Measurements from ENCODE around the gene TBC1D17.
A peak's percentile ranks its signal among the peaks of the same experiment; 100 is the strongest.

Gene TBC1D17

DNA sequence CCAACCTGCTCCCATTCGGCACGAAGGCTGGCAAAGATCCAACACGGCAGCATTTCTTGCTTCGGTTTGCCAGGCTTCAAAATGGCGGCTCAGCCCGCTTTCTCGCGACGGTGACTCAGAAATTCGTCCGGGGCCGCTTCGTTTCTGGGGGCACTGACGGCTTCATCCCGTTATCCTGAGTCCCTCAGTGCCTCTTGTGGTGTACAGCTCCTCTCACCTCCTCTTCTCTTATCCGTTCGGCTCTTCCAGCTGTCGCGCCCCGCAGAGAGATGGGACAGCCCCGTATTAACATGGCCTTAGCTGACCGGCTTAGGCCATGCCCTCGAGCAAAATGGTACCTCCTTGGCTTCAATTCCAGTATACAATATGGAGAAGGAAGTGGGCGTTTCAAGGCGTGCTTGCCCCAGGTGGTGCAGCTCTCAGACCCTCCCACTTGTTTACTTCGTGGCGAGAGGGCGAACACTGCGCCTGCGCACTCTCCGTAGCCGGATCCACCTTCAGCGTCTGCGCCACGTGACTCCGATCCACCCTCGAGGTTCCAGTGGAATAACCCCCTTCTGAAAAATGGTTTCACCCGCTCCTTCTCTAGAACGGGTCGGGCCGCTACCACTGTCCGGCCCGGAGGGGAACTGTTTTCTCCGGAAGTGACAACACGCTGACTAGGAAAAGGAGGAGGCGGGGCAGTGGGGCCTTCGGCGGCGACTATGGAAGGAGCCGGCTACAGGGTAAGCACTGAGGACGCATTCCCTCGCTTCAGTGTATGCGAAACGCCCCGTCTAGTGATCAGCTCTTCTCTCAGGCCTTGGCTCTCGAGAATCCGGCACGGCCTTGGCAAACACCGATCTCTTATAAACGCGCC lies at the start of gene TBC1D17, which contains the start of gene AKT1S1:
Gene TBC1D17, plus strand, starts transcription at position 683 of the 859 bp plus-strand sequence. Its CDS starts 22 bp downstream, at position 705.
Gene AKT1S1, minus strand, starts transcription at position 336 of the 859 bp plus-strand sequence. CDS start 4,060 bp downstream, outside the sequence.
- peak; percentile 98 for DNase-seq

GRCh38 chr19:49829200-49829599 lies 48.3 kb upstream of the TBC1D17 start:
- DNase-seq, result no peak

DNA sequence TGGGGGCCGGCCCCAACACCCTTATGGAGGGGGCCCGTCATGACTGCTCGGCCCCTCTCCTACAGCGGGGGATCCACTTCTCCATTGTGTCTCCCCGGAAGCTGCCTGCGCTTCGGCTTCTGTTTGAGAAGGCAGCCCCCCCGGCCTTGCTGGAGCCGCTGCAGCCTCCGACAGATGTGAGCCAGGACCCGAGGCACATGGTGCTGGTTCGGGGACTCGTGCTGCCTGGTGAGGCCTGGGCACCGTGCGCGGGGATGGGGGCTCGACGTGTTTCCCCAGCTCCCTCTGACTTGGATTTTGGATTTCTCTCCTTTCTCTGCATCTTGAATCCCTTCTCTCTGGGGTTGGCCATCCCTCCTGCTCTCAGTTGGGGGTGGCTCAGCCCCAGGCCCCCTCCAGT lies 47.8 kb upstream of the TBC1D17 start:
- DNase-seq, result no peak

- DNase-seq, result no peak
Observed at GRCh38 chr19:49830766-49831165, 46.7 kb upstream of the TBC1D17 start.

GRCh38 chr19:49831592-49831991 lies 45.9 kb upstream of the TBC1D17 start:
- DNase-seq, result no peak

GRCh38 chr19:49832556-49832955 lies 44.9 kb upstream of the TBC1D17 start:
- DNase-seq, result no peak

DNA sequence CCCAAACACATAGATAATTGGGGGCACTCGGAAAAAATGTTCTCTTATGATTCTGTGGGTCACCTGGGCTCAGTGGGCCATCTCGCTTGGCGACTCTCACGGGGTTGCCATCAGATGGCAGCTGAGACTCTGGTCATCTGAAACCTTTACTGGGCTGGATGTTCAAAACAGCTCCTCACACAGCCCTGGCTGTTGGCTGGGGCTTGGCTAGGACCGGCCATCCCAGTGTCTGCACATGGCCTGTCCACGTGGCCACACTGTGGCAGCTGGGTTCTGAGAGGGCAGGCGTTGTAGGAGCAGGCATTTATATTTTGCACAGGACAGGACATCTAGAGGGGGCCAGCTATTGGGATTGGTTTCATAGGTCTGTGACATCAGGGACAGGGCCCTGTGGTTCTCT lies 43.9 kb upstream of the TBC1D17 start:
- DNase-seq, result no peak

DNA sequence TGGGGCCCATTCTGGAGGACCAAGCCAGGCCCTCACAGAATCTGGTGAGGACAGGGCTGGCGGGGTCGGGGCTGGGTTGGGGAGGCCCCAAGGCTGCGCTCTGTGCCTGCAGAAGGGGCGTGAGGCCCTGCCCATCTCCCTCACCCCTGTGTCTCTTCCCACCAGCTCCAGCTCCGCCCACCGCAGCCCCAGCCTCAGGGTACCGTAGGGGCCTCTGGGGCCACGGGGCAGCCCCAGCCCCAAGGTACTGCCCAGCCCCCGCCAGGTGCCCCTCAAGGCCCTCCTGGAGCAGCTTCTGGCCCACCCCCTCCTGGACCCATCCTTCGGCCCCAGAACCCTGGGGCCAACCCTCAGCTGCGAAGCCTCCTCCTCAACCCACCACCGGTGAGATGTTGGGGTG lies 41.9 kb upstream of the TBC1D17 start:
- no peak for DNase-seq

- DNase-seq, result no peak
Observed at GRCh38 chr19:49836176-49837008, 41.1 kb upstream of the TBC1D17 start.

DNA sequence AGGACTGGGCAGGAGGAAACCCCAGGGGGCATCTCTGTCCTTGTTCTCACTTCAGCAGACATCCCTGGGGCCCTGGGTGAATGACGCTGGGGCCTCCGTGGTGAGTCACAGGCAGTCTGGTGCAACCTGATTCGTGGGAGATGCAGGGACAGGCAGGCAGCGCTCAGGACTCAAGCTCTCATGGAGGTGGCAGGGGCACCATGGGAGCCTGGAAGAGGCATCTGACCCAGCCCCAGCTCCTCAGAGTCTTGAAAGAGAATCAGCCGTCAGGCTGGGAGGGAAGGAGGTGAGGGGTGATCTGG lies 40.5 kb upstream of the TBC1D17 start:
- no peak for DNase-seq

- no peak for DNase-seq
Observed at GRCh38 chr19:49837425-49837824, 40.1 kb upstream of the TBC1D17 start.

DNA sequence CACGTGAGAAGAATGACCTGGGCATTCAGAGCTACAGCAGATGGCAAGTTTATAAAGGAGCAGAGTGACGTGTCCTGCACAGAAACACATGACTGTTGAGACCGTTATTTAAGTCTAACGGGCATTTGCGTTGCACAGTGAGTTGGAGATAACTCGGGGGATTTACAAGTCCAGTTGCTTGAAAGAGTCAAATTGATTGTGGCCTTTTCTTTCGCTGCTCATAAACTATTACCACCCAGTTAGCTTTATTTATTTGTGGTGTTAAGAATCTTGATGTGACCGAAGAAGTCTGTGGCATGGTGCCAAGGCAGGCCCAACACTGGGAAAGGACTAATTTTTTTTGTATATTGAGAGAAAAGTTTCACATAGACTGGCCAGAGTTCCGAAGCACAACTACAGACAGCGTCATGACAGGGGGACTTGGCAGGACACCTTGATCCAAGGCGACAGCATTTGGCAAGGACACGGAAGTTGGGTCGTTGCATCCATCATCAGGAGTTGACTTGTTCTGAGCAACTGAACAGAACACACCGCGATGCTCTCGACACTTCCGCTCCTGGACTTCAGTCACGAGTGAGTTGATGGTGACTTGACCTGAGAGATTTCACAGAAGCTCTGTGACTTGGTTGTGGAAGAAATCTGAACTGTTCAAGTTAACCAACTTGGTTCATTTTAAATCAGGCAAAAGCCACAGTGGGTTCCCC lies 38.5 kb upstream of the TBC1D17 start:
- DNase-seq, result no peak

GRCh38 chr19:49839713-49840112 lies 37.8 kb upstream of the TBC1D17 start:
- no peak for DNase-seq

- no peak for DNase-seq
Observed at GRCh38 chr19:49840321-49840720, 37.2 kb upstream of the TBC1D17 start.

DNA sequence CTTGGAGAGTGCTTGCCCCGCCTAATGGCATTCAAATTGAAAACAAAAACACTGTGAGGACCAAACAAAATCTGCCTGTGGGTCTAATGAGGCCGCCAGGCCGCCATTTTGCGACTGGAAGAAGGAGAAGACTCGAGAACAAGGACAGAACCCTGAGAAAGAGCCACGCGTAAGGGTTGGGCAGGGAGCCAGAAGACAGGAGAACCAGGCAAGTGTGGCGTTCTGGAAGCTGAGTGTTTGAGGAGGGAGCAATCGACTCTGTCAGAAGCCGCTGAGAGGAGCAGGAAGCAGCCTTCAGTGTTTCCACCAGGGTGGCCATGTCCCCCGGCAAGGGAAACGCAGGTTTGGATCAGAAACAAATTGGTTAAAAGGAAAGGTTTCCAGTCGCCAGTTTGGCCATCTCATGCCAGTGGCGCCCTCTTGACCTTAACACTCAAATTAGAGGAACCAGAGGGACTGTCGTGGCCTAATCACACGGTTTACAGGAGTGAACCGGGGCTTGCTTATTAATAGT lies 36.7 kb upstream of the TBC1D17 start:
- no peak for DNase-seq

DNA sequence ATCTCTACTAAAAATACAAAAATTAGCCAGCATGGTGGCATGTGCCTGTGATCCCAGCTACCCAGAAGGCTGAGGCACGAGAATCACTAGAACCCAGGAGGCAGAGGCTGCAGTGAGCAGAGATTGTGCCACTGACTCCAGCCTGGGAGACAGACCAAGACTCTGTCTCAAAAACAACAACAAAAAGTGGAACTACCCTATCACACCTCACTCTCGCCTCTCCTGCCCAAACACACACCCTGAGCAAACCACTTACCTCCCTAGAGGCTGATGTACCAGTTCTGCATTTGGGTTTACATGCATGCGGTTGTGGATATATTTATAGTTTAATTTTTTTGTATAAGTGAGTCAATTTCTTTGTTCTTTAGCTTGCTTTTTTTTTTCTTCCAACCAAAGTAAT lies 34.2 kb upstream of the TBC1D17 start:
- no peak for DNase-seq

DNA sequence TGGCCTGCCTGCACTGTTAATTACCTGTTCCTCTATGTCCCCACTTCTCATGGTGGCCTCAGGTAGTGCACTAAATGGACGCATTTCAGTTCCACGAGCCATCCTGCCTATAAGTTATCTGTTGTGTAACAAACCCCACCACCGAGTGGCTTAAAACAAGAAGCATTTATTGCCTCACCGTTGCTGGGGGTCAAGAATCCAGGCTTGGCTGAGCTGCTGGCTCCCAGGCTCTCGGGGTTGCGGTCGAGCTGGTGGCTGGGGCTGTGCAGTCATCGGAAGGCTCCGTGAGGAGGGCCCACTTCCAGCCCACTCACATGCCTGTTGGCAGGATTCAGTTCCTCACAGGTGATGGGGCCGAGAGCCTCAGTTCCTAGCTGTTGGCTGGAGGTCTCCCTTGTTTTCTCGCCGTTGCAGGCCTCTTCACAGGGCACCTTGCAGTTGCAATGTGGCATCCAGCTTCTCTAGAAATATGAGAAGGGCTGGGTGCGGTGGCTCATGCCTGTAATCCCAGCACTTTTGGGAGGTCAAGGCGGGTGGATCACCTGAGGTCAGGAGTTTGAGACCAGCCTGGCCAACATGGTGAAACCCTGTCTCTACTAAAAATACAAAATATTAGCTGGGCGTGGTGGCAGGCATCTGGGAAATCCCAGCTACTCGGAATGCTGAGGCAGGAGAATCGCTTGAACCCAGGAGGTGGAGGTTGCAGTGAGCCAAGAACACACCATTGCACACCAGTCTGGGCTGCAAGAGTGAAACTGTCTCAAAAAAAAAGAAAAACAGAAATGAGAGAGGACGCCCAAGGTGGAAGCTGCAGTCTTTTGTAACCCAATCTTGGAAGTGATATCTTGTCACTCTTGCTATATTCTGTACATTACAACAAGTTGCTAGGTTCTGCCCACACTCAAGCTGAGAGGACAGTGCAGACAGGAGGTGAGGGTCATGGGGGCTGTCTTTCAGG lies 33.1 kb upstream of the TBC1D17 start:
- DNase-seq, result no peak

- no peak for DNase-seq
Observed at GRCh38 chr19:49845414-49845813, 32.1 kb upstream of the TBC1D17 start.

DNA sequence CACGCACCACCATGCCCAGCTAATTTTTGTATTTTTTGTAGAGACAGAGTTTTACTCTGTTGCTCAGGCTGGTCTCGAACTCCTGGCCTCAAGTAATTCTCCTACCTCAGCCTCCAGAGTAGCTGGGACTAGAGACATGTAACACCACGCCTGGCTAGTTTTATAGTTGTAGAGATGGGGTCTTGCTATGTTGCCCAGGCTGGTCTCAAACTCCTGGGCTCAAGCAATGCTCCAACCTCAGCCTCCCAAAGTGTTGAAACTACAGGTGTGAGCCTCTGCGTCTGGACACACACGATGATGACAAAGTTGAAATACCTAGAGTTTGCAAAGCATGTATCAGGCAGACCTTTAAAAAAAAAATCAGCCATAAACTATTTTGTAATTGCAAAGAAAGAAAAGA lies 31.1 kb upstream of the TBC1D17 start:
- no peak for DNase-seq

GRCh38 chr19:49847731-49848696 lies 29.5 kb upstream of the TBC1D17 start:
- DNase-seq, result no peak

DNA sequence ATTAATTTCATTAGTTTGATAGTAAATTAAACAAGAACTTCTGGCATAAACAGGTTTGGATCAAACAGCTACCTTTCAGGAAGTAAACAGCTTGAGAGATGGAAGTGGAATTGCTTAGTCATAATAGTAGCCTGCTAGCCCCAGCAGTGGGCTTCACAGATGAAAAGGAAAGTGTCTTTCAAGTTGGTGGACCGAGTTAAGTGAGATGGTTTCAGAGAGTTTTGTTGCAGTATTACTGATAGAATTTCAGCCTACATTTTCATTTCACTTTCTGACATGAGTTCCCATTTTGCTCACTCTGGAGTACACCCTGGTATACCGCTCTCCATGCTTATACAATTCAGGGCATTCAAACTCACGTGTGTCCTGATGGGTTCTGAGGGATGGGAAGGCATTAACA lies 28.6 kb upstream of the TBC1D17 start:
- no peak for DNase-seq

All from activated effector memory CD4-positive, alpha-beta T cell treated with Interleukin-2 at 50 U/mL for 16 hours (primary cell).